Activated T-cell treated with anti-CD3 and anti-CD28 coated beads, Interleukin-2, amount 50 U/mL, for 4 hours (primary cell): ENCODE results near the gene TRPC4. TPM values are rescaled to one million over a fixed set of nuclear protein-coding genes. Genes with fewer than 3 reads are reported as not detected.

ENCODE experiments used
- ATAC-seq, 2 donors: fragments of 200-7000 bp; cut with Tn5 transposase; one replicate each; pipeline ENCODE4 v1.10.0; 2021
- DNase-seq: peaks from one replicate; pipeline ENCODE4 v3.0.0-alpha.2; 2020
- H3K27me3 Mint-ChIP-seq: one replicate; pipeline ENCODE4 v1.8.0; 2021; ENCODE audit warnings: low read depth, mixed read lengths
- H3K36me3 Mint-ChIP-seq: one replicate; pipeline ENCODE4 v1.8.0; 2022; ENCODE audit warnings: mixed read lengths; ENCODE audit not compliant: insufficient read depth
- H3K4me1 Mint-ChIP-seq: one replicate; pipeline ENCODE4 v1.8.0; 2021; ENCODE audit warnings: low read depth, mixed read lengths
- H3K4me3 Mint-ChIP-seq: one replicate; pipeline ENCODE4 v1.8.0; 2021; ENCODE audit warnings: mild to moderate bottlenecking, moderate library complexity, mixed read lengths
- H3K9me3 Mint-ChIP-seq: one replicate; pipeline ENCODE4 v1.8.0; 2021; ENCODE audit warnings: mixed read lengths
- total RNA-seq, 3 donors: library from RNA; stranded (reverse); gene quantifications; one replicate each; pipeline ENCODE4 v1.2.1, GENCODE V29; 2021

TRPC4 gene
- total RNA-seq, 3 donors from 2014 or later: not detected

DNA sequence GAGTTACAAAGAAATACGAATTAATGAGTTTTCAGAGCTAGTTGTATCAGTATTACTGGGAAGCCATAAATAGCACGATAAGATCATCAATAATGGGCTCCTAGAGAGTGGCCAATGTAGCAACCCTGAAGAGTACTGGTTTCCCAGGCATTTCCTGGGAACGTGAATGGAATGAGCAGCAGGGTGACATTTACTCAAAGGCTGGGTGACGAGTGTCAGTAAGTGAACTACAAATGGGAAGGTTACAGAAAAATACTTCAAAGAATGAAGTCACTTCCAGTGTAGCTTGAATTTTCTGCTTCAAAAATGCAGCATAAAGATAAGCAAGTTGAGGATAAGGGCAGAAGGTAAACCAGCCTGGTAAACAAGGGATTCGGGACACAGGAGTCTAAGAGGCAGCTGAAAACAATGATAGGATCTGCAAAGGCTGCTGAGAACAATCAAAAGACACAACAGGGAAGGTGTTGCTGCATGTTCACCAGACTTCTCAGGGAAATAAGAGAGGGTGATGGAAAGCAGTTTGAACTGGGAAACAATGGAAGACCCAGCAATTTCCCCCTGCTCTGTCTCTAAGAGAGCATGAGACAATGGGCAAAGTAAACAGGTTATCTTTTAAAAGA, 222.4 kb downstream of the TRPC4 start:
- DNase-seq (no peak), ATAC-seq (no peak)
- Mint-ChIP-seq H3K27me3 (no peaks in the 10 kb centered on the region), H3K4me3 (no peak overlapping the region), H3K36me3 (no peaks in the 10 kb centered on the region), H3K4me1 (no peaks in the 10 kb centered on the region), H3K9me3 (peaks cover 4% of the 10 kb centered on the region)

DNA sequence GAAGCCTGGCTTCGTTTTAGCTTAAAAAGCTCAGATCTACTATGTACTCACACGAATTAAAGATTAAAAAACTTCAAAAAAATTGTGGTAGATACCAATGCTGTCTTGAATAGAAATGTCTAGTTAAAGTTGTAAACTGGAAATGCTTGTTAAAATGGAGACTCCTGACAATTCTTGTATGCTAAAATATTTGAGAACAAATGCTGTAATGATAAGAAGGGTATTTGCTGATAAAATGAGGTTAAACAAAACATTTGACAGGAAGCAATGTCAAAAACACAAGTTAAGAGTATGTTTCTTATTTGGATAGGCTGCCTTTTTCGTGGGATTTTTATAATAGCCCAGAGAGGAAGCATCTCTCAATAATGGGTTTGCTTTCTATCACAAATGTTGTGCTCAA, 223.0 kb downstream of the TRPC4 start:
- no peak for ATAC-seq
- Mint-ChIP-seq H3K4me3 (no peak overlapping the region), H3K27me3 (no peaks in the 10 kb centered on the region), H3K36me3 (no peaks in the 10 kb centered on the region), H3K4me1 (no peaks in the 10 kb centered on the region), H3K9me3 (peaks cover 4% of the 10 kb centered on the region)
- no peak for DNase-seq

DNA sequence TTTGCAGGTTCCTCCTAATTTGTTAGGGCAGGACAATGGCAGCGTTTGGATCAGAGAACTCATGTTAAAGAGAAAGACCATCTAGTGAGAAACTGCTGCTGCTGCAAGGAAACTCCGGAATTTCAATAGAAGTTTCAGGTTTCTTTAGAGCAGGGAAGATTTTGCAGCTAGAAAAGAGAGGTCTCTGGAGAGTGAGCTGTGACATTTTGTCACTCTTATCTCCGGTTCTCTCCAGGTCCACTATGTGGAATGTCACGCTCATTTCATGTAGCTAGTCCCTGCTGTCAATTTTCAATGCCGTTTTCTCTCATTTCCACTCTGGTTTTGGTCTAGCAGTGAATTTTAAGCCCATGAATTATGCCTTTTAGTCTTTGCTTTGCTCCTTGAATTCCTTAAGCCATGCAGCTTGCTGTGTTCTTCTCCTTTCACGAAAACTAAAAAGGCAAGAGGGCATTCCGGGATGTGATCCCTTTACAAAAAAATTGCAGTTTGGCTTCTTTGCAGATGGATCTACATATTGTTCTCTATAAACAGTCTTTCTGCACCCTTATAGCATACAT, 224.3 kb downstream of the TRPC4 start:
- ATAC-seq (no peak), DNase-seq (no peak)
- Mint-ChIP-seq H3K4me3 (no peak overlapping the region), H3K36me3 (no peaks in the 10 kb centered on the region), H3K27me3 (no peaks in the 10 kb centered on the region), H3K4me1 (no peaks in the 10 kb centered on the region), H3K9me3 (peaks cover 4% of the 10 kb centered on the region)

DNA sequence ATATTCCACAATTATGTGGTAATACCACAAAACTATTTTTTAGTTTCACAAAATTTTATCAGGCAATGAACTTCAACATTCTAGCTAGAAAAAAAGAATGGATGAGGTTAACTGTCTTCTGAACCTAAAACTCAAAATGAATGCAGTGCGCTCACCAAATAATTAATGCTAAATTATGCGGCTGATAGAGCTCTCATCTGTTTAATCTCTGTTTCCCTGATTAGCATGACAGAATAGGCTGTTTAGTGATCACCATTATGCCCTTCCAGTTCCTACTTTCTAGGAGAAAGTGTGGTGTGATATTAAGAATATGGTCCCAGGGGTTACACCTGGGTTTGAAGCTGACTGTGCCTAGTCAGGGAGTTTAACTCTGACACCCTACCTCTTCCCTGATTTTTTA, 228.2 kb downstream of the TRPC4 start:
- Mint-ChIP-seq H3K36me3 (no peaks in the 10 kb centered on the region), H3K4me1 (no peaks in the 10 kb centered on the region), H3K27me3 (no peaks in the 10 kb centered on the region), H3K9me3 (peaks cover 4% of the 10 kb centered on the region), H3K4me3 (no peak overlapping the region)
- DNase-seq: no peak
- no peak for ATAC-seq

DNA sequence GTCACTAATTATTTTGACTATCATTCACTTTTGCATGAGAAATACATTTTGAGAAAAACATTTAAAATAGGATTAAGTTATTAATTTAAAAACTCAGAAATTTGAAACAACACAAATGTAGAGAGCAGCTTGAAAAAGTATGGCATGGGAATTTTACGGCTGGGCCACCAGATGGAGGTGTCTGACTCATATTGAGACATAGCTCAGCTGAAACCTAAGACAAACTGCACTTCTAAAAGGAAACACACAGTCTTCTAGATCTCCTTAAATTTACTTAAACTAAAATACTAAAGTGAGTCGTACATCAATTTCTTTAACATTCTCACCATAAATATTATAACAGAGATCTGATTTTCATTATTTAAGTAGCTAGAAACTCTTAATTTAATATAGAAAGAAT, 229.1 kb downstream of the TRPC4 start:
- ATAC-seq (no peak), DNase-seq (no peak)
- no peaks in the 10 kb centered on the region for H3K4me1 Mint-ChIP-seq
- no peak overlapping the region for H3K4me3 Mint-ChIP-seq
- no peaks in the 10 kb centered on the region for H3K27me3 Mint-ChIP-seq
- peaks cover 4% of the 10 kb centered on the region for H3K9me3 Mint-ChIP-seq
- H3K36me3 Mint-ChIP-seq: no peaks in the 10 kb centered on the region

DNA sequence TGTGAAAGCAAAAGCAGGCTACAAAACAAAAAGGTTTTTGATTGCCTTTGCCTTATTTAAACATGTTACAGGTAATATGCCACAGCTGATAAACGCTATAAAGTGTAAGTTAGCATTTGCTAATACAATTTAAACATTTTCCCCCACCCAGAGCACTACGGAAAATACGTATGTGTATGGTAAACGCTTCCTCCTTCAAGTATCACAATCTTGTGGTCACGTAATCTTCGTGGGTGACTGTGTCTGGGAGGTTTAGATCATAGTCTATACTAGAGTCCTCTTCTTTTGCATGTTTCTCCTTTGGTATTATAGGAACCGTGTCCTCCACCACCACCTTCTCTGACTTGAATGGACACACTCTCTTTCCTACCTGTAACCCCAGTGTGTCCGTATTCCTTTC, 232.9 kb downstream of the TRPC4 start:
- Mint-ChIP-seq H3K27me3 (no peaks in the 10 kb centered on the region), H3K4me3 (no peak overlapping the region), H3K9me3 (no peaks in the 10 kb centered on the region), H3K36me3 (no peaks in the 10 kb centered on the region), H3K4me1 (no peaks in the 10 kb centered on the region)
- DNase-seq (no peak), ATAC-seq (no peak)

DNA sequence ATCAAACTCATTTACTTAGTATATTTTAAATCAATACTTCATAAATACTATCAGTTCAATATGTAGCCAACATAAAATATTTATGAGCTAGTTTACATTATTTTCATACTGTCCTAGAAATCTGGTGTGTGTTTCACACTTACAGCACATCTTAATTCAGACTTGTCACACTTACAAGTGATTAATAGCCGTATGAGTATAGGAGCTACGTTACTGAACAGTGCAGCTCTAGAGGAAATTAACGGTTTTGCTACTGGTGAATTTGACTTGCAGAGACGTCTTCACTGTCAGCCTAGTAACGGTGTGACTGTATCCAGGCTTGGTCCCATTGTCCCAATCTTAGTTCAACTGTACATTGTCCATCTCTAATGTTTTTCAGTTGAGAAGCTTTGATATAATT, 237.3 kb downstream of the TRPC4 start:
- no peaks in the 10 kb centered on the region for H3K9me3 Mint-ChIP-seq
- H3K36me3 Mint-ChIP-seq: no peaks in the 10 kb centered on the region
- H3K4me1 Mint-ChIP-seq: no peaks in the 10 kb centered on the region
- no peak overlapping the region for H3K4me3 Mint-ChIP-seq
- ATAC-seq (no peak), DNase-seq (no peak)
- H3K27me3 Mint-ChIP-seq: no peaks in the 10 kb centered on the region

DNA sequence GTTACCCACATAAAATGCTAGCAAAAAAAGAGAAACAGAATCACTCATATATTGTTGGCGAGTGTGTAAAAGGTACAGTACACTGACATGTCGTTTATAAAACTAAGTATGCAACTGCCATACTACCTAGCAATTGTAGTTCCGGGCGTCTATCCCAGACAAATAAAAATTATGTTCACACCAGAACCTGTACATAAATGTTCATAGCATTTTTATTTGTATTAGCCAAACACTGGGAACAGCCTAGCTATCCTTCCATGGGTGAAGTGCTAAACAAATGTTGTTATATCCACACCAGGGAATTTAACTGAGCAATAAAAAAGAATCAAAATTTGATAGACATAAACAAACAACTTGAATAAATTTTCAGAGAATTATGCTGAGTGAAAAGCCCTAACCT, 242.1 kb downstream of the TRPC4 start:
- Mint-ChIP-seq H3K27me3 (no peaks in the 10 kb centered on the region), H3K9me3 (no peaks in the 10 kb centered on the region), H3K4me1 (no peaks in the 10 kb centered on the region), H3K36me3 (no peaks in the 10 kb centered on the region), H3K4me3 (no peak overlapping the region)
- no peak for DNase-seq
- no peak for ATAC-seq

DNA sequence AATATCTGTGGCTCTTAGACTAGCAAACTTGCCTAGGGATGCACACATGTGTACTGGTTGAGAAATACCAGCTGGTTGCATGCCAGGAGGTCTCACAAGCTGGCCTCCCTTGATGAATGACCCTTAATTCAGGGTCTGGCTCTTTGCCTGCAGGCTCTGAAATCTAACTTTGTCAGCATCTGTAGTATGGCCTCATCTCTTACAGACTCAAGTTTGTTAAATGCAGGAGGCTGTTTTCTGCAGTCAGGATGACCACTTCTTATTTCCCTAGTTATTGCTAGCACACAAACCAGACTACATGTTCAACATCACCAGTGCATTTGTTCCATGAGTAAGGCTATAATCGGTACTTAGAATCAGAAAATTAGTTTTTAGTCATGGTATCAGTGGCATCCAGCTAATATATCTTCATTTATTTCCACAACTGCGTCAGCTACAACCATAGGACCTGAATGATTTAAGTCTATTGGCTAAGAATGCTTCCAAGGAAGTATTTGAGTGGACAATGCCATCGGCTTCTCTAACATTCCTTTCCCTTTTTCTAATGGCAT, 247.7 kb downstream of the TRPC4 start:
- H3K4me1 Mint-ChIP-seq: no peaks in the 10 kb centered on the region
- no peak for DNase-seq
- H3K36me3 Mint-ChIP-seq: no peaks in the 10 kb centered on the region
- no peaks in the 10 kb centered on the region for H3K27me3 Mint-ChIP-seq
- no peak for ATAC-seq
- peaks cover 6% of the 10 kb centered on the region for H3K9me3 Mint-ChIP-seq
- H3K4me3 Mint-ChIP-seq: no peak overlapping the region

DNA sequence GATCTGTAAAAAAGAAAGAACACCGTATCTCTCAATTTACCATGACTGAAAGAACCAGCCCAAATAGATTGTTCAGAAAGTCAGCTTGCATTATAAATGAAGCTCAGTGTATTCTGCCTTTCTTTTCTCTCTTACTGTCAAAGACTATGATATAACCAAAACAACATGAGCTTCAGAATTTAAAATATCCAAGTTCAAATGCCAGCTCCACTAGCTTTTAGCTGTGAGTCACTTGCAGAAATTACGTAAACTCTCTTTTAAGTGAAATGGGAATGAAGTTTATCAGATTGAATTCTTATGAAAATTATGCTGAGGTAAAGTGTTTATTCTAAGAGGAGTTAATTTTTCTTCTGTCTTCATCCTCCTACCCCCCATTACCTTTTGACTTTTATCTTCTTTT, 251.0 kb downstream of the TRPC4 start:
- DNase-seq (no peak), ATAC-seq (no peak)
- H3K9me3 Mint-ChIP-seq: peaks cover 6% of the 10 kb centered on the region
- no peaks in the 10 kb centered on the region for H3K27me3 Mint-ChIP-seq
- H3K4me1 Mint-ChIP-seq: no peaks in the 10 kb centered on the region
- no peaks in the 10 kb centered on the region for H3K36me3 Mint-ChIP-seq
- no peak overlapping the region for H3K4me3 Mint-ChIP-seq

DNA sequence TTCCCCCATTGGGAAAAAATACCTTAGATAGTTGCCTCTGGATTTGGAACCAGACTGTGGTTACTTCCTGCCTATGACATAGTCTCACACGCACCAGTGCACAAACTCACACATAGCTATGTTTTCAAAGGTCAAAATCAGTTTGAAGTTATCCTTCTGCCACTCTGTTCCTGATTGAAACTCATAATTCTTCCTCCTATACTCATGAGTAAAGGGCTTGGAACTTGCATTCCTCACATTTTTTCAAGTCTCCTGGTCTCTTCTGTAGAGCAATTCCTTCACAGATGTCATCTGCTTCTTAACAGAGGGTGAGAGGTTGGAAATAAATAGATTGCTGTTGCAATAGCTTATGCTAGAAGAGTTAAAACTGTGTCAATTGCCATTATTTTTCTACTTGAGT, 252.4 kb downstream of the TRPC4 start:
- Mint-ChIP-seq H3K27me3 (peaks cover 1% of the 10 kb centered on the region), H3K36me3 (no peaks in the 10 kb centered on the region), H3K9me3 (peaks cover 6% of the 10 kb centered on the region), H3K4me3 (no peak overlapping the region), H3K4me1 (no peaks in the 10 kb centered on the region)
- DNase-seq: no peak
- no peak for ATAC-seq

DNA sequence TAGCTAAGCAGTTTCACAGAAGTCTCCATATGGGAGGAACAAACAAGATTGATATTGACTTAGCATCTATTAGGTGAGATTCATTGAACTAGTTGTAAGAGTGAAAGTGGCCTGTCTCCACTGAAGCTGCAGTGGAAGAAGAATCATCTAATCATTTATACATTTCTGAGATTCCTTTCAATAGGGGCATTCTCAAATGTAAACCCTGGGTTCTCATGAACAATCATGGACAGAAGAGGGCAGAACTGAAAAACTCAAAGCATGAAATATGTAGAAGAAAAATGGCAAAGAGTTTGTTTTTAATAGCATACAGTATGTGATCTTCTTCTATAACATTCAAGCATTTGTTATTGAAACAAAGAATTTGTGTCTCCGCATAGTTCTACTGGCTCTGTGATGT, 253.4 kb downstream of the TRPC4 start:
- H3K27me3 Mint-ChIP-seq: peaks cover 1% of the 10 kb centered on the region
- DNase-seq (no peak), ATAC-seq (no peak)
- H3K9me3 Mint-ChIP-seq: peaks cover 5% of the 10 kb centered on the region
- no peaks in the 10 kb centered on the region for H3K4me1 Mint-ChIP-seq
- H3K4me3 Mint-ChIP-seq: no peak overlapping the region
- H3K36me3 Mint-ChIP-seq: no peaks in the 10 kb centered on the region

DNA sequence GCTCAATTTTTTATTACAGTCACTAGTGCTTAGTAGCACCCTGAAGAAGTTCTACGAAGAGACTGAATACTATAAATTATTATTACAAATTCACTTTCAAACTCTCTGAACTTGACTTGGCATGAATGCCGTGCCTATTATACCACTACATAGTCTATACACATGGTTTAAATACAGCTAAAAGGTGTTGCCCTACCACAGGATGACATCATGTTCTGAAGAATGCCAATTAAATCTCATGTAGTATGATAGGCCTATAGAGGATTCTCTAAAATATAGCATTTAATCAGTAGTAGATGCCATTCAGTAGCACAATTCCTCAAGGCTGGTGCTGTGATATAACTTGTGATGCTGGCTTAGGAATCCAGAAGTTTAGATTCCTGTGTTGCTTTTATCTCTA, 254.3 kb downstream of the TRPC4 start:
- no peak for DNase-seq
- Mint-ChIP-seq H3K9me3 (no peaks in the 10 kb centered on the region), H3K4me3 (no peak overlapping the region)

DNA sequence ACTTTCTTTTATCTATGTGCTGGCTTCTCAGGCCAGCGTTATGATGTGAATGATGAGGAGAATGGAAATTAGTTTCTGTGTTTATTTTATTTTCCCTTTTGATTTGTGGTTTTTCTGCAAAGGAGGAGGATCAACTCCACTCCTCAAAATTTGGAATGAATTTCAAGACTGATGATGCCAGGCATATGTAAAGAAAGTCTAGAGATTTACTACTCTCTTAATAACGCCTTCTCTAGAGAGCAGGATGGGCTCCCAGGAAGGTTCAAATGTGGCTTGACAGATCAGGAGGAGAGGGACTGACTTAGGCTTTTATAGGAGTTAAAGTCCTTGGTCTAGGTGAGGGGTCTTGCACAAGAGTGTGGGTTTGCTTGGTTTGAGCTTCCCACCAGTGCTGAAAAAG, 255.9 kb downstream of the TRPC4 start:
- H3K36me3 Mint-ChIP-seq: no peaks in the 10 kb centered on the region
- no peak for ATAC-seq
- H3K9me3 Mint-ChIP-seq: no peaks in the 10 kb centered on the region
- no peaks in the 10 kb centered on the region for H3K4me1 Mint-ChIP-seq
- H3K27me3 Mint-ChIP-seq: peaks cover 1% of the 10 kb centered on the region
- DNase-seq: no peak
- no peak overlapping the region for H3K4me3 Mint-ChIP-seq

More for the DNA sequence above, 254.3 kb downstream of the TRPC4 start:
- ATAC-seq: no peak
- Mint-ChIP-seq H3K4me1 (no peaks in the 10 kb centered on the region), H3K27me3 (peaks cover 1% of the 10 kb centered on the region), H3K36me3 (no peaks in the 10 kb centered on the region)

DNA sequence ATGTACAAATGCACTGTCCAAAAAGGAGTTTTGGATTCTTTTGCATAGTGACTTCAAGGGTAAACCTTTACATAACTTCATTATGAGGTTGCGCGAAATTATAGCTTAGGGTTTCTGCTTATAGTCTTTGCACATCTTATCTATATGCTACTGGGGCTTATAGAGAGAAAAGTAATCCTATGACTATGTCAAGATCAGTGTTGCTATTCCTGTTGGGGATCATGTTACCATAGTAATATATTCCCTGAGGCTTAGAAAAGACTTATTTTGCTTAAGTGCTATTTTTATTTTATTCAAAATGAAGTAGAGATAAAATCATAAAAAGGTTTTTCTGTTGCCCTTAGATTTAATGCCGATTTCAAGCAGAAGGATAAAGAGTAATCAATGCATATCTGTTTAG, 256.3 kb downstream of the TRPC4 start:
- Mint-ChIP-seq H3K27me3 (peaks cover 1% of the 10 kb centered on the region), H3K4me3 (no peak overlapping the region), H3K9me3 (no peaks in the 10 kb centered on the region), H3K4me1 (no peaks in the 10 kb centered on the region), H3K36me3 (no peaks in the 10 kb centered on the region)
- ATAC-seq (no peak), DNase-seq (no peak)
